B cell (primary cell): ENCODE measurements around the gene ZBTB5.

ENCODE experiments used
- CTCF ChIP-seq: fragments of 200-600 bp; IDR thresholded peaks from one replicate; pipeline ENCODE4 v1.8.0; 2022; ENCODE audit warnings: antibody characterized with exemption, mild to moderate bottlenecking
- EZH2 ChIP-seq: IDR thresholded peaks from 2 replicates; pipeline ENCODE4 v1.6.1; 2012; ENCODE audit warnings: borderline replicate concordance, low read depth, mild to moderate bottlenecking, moderate library complexity, low read length; ENCODE audit not compliant: insufficient read depth, poor library complexity, severe bottlenecking

GRCh38 chr9:37512437-37512836, 47.2 kb upstream of the ZBTB5 start:
- no peak for TF ChIP-seq CTCF
- no peak for TF ChIP-seq EZH2
